Gastroesophageal sphincter (tissue), 3 donors: Measurements from ENCODE around the gene CHST8.

ENCODE experiments used
- POLR2A ChIP-seq, 2 donors: fragments of 450-650 bp; IDR thresholded peaks; one replicate each; pipeline ENCODE4 v1.6.1; 2017; ENCODE audit warnings: antibody characterized with exemption in 2 of 2, mild to moderate bottlenecking in 2 of 2, moderate library complexity in 1 of 2
- POLR2AphosphoS5 ChIP-seq: sonication (generic); formaldehyde crosslinking; IDR thresholded peaks from one replicate; pipeline ENCODE4 v1.6.1; 2017; ENCODE audit warnings: antibody characterized with exemption
- TF ChIP-seq, protein P1 (sequence below), 4 experiments: fragments of 200-600 bp in 2 of 4; fragments of 450-650 bp in 2 of 4; sonication (generic) in 1 of 4; IDR thresholded peaks; one replicate each; pipeline ENCODE4 v1.5.1; 2017 to 2019; ENCODE audit warnings: antibody characterized with exemption in 4 of 4, mild to moderate bottlenecking in 2 of 4, moderate library complexity in 2 of 4

DNA sequence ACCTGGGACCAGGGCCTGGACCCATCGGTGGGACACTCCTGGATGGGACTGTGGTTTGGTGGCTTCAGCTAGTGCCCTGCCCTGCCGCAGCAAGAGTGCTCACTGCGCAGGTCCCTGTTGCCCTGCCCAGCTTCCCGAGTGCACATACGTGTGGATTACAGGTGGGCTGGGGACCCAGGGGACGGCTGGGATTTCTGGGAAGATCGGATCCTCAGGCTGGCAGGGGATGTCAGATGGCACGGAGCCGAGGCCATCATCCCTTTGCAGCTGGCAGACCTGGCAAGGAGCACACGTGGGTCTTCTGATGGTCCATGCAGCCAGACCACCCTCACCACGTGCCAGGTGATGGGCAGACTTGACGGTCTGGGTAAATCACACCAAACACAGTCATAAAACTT is 69.3 kb downstream of the CHST8 start:
- TF ChIP-seq POLR2AphosphoS5, result no peak
- TF ChIP-seq, protein P1, sequence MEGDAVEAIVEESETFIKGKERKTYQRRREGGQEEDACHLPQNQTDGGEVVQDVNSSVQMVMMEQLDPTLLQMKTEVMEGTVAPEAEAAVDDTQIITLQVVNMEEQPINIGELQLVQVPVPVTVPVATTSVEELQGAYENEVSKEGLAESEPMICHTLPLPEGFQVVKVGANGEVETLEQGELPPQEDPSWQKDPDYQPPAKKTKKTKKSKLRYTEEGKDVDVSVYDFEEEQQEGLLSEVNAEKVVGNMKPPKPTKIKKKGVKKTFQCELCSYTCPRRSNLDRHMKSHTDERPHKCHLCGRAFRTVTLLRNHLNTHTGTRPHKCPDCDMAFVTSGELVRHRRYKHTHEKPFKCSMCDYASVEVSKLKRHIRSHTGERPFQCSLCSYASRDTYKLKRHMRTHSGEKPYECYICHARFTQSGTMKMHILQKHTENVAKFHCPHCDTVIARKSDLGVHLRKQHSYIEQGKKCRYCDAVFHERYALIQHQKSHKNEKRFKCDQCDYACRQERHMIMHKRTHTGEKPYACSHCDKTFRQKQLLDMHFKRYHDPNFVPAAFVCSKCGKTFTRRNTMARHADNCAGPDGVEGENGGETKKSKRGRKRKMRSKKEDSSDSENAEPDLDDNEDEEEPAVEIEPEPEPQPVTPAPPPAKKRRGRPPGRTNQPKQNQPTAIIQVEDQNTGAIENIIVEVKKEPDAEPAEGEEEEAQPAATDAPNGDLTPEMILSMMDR (IDR thresholded peaks at IDR 0.05), result no peak
- TF ChIP-seq POLR2A (IDR thresholded peaks at IDR 0.05), result no peak
